Activated gamma-delta T cell treated with anti-CD3 and anti-CD28 coated beads, Interleukin-2, amount 50 U/mL, for 16 hours (primary cell): ENCODE results near the gene IL17B.

Source experiments
- DNase-seq: peaks from one replicate; pipeline ENCODE4 v3.0.0-alpha.2; 2020; ENCODE audit warnings: low read depth

The IL17B gene

GRCh38 chr5:149357370-149358293 lies 21.5 kb downstream of the IL17B start, which contains the start of gene PCYOX1L:
PCYOX1L (plus strand) TSS chr5:149358046; CDS start chr5:149358069, 23 bp downstream.
- DNase-seq: peak; percentile 86

- DNase-seq: no peak
These were observed 22.7 kb downstream of the IL17B start for GRCh38 chr5:149356391-149356790.

GRCh38 chr5:149355688-149356087 lies 23.4 kb downstream of the IL17B start:
- no peak for DNase-seq

- DNase-seq: no peak
These were observed 25.2 kb downstream of the IL17B start for GRCh38 chr5:149353911-149354310.

DNA sequence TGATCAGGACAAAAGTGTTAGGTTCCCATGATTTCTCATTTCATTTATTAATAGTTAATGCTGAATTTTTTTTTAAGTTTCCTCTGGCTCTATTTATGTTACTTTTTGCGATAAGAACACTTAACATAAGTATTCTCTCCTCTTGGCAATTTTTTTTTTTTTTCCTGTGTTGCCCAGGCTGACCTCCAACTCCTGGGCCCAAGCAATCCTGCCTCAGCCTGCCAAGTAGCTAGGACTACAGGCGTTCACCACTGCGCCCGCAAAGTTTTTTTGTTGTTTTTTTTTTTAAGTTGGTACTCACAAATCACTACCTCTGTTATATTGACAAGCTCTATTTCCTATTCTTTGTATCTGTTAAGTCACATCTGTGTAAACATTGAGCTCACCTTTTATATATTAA lies 26.9 kb downstream of the IL17B start:
- no peak for DNase-seq

DNA sequence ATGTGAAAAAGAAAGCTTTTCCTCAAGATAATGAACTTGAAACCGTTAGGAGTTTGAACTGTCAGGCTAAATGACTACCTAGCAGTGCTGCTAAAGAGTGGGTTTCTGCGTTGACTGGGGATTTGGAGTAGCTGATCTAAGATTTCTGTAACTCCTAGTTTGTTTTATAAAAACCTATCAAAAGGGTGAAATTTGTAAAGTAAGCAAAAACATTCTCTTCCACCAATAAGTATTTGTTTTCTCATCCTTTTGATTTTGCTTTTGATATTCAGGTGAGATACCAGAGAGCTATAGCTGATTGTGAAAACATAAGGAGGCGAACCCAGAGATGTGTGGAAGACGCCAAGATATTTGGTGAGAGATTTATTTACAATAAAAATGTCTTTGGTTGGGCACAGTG lies 29.7 kb downstream of the IL17B start:
- no peak for DNase-seq

GRCh38 chr5:149348518-149348917 lies 30.6 kb downstream of the IL17B start:
- DNase-seq: no peak

DNA sequence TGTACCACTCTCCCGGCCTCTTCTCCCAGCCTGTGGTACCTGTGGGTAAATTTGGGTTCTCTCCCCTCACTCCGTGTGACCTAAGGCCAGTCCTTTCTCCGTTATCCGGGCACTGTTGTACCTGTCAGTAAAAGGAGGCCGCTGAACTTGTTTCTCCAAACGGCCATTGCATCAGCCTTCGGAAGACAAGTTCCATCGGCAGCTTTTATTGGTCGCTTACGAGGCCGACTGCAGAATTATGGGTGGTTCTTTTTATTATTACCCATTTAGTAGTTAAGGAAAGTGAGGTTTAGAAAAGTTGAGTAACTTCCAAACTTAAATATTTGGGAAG lies 33.2 kb downstream of the IL17B start:
- DNase-seq: no peak

GRCh38 chr5:149345147-149345891 lies 33.8 kb downstream of the IL17B start, which contains the start of gene GRPEL2:
GRPEL2 (plus strand) TSS chr5:149345499; CDS start chr5:149345540, 41 bp downstream.
- peak; percentile 84 for DNase-seq

DNA sequence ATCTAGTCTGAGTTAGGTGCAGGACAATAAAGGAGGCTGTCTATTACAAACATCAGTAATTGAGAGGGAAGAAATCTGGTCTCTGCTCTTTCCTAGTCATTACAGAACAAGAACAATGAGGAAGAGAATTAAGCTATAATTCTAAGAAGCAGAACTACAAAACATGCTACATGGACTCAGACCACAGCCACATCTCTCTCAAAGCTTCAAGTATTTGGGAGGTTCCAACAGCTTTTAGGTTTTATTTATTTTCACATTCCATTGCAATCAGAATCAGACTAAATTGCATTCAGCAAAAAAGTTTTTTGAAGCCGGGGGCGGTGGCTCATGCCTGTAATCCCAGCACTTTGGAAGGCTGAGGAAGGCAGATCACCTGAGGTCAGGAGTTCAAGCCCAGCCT lies 34.9 kb downstream of the IL17B start:
- DNase-seq: no peak

DNA sequence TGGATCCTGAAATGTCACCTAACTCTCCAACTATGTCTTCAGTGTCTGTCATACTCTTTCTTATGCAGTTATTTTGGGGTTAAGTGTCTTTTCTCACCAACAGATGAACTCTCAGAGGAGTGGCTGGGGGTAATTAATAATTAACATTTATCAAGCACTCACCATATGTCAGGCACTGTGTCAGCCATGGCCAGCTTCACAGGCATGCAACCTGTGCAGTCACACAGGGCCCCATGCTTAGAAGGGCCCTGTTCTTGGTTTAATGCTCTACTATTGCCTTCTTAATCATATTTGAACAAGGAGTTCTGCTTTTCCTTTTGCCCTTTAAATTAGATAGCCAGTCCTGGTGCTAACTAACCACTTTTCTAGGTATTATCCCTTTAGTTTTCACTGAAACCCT lies 37.2 kb downstream of the IL17B start:
- no peak for DNase-seq

DNA sequence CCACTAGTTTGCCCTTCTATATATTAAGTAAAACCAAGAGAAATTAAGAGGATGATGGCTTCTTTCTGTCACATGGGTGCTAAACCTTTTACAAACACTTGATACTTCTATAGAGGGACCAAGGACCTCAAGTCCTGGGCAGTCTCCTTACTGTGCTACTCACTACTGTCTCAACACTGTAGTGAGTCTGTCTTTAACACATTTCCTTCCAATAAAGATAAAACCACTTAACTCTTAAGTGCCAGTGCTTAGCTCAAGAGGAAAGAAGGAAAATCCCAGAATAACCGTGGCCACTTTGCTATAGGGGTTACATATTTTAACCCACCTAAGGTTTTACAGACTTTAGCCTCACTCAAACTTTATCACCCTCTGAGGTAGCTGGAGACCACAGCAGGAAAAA lies 38.2 kb downstream of the IL17B start:
- no peak for DNase-seq

DNA sequence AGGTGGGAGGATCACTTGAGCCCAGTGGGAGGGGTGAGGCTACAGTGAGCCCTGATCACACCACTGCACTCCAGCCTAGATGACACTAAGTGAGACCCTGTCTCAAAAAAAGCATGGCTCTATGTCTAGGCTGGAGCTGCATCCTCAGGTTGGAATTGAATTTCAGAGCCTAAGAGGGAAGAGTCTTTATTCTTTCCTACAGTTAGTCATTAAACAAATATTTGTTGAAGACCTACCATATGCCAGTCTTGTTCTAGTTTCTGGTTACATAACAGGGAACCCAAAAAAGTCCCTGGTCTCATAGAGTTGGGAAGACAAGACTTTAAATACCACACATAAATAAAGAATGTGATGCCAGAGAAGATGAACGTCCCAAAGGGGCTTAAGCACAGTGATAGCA lies 40.7 kb downstream of the IL17B start:
- no peak for DNase-seq

- no peak for DNase-seq
These were observed 41.4 kb downstream of the IL17B start for GRCh38 chr5:149337736-149338135.

DNA sequence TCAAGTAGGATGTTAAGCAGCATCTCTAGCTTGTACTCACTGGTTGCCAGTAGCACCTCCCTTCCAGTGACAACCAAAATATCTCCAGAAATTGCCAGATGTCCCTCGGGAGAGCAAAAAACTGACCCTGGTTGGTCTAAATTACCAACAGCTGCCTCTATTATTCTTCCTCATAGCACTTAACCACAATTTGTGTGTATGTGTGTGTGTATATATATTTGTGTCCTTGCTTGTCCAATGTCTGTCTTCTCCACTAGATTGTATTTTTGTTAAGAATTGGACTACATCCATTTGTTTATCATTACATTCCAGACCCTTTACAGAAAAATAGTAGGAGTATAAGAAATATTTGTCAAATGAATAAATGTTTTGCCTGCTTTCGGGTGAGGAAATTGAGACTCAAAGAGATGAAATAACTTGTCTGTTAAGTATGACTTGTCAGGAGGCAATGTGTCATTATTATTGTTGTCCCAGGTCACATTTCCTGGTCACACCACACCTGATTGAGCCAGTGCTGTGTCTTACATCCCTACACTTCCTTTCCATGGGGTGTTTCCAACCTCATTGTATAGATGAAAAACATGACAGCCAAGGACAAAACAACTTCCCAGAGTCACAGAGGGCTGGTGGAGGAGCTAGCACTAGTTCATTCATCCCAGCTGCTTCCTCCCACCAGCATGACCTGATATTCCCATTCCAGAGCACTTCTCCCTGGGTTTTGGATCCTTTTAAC lies 45.2 kb downstream of the IL17B start:
- no peak for DNase-seq

DNA sequence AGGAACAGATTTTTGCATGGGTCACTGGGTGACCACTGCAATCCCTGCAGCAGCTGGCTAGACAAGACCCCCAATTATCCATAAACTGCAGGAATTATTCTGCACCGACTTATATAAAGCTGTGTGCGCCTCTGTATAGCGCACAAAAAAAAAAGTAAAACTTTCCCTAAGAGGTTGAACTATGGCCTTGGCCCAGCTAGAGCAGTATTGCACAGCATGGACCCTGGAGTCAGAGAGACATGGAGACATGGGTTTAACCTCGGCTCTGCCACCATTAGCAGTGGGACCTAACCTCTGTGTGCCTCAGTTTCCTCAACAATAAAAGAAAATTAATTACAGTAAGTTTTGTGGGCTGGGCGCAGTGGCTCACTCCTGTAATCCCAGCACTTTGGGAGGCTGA lies 50.9 kb downstream of the IL17B start:
- DNase-seq: no peak

DNA sequence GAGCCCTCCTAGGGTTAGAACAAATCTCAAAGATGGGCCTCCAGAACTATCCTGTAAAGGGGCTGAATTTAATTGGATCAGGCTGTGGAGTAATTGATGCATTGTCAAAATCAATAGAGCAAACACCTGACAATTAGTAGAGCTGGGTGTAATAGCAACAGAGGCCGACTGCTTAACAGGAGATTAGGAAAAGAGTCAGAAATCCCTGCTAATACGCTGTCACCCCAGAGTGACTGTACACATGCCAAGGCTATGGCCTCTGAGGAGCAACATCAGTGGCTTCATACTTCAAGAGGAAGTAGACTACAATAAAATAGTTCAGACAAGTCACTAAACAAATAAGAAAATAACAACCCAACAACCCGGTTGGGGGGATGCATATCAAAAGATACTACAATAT lies 52.5 kb downstream of the IL17B start:
- DNase-seq: no peak

DNA sequence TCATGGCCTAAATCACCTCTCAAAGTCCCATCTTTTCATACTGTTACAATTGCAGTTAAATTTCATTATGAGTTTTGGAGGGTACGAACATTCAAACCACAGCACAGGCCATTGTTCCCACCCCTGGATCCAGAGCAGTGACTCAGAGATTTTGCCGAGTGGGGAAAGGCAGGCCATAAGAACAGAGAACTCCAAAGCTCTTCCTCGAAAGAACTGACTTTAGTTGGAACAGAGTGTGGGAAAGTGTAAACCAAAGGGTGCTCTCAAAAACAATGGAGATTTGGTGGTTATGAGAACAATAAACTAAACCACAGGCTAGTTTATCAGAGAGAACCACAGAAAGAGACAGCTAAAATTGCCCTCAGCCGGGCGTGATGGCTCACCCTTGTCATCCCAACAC lies 53.2 kb downstream of the IL17B start:
- no peak for DNase-seq

DNA sequence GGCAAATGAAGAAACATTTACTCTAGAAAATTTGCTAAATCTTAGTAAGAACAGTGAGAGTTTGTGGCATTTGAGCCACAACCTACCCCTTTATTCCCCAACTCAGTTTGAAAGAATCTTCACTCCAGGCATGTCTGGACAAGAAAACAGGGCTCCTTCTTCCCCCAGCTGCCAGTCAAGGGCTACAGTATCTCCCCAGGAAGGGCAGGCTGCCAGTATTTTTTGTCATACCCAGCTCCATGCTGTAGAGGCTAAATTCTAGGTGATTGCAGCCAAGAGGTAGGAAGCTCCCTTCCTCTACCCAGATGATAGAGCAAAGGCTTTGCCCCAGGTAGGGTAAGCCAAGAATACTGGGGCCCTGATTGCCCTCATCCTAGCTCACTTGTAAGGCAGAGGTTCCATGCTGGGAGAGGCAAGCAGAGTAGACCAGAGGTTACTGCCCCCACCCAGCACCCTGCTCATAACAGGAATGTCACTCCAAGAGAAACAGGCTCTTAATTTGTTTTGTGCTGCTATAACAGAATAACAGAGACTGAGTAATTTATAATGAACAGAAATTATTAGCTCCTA lies 53.8 kb downstream of the IL17B start:
- DNase-seq: no peak

- DNase-seq: no peak
These were observed 54.5 kb downstream of the IL17B start for GRCh38 chr5:149324641-149325040.
